ENCODE data around the gene MADD.

MADD gene

GRCh38 chr11:47342036-47342803 is 72.3 kb downstream of the MADD start:
- DNase-seq, result no peak

GRCh38 chr11:47342854-47343253 is 72.9 kb downstream of the MADD start:
- DNase-seq, result no peak

GRCh38 chr11:47345890-47346563 is 76.1 kb downstream of the MADD start:
- DNase-seq, result no peak

- DNase-seq, result no peak
These were observed 77.2 kb downstream of the MADD start for GRCh38 chr11:47347137-47347536.

- DNase-seq, result no peak
These were observed 78.3 kb downstream of the MADD start for GRCh38 chr11:47348131-47348802.

GRCh38 chr11:47348859-47349258 is 78.9 kb downstream of the MADD start:
- peak; percentile 55 for DNase-seq

- no peak for DNase-seq
These were observed 79.7 kb downstream of the MADD start for GRCh38 chr11:47349521-47350095.

- DNase-seq, result no peak
These were observed 80.4 kb downstream of the MADD start for GRCh38 chr11:47350315-47350714.

GRCh38 chr11:47351156-47352126 is 81.5 kb downstream of the MADD start:
- no peak for DNase-seq

- DNase-seq, result no peak
These were observed 82.6 kb downstream of the MADD start, which contains the start of gene MYBPC3 for GRCh38 chr11:47352556-47352955. MYBPC3 (minus strand) TSS chr11:47352702; CDS start chr11:47352647, 55 bp downstream.

- DNase-seq, result no peak
These were observed 84.2 kb downstream of the MADD start for GRCh38 chr11:47353978-47354774.

GRCh38 chr11:47354913-47355282 is 85.0 kb downstream of the MADD start:
- DNase-seq, result no peak

GRCh38 chr11:47355283-47356128 is 85.6 kb downstream of the MADD start:
- peak; percentile 97 for DNase-seq

GRCh38 chr11:47356129-47356997 is 86.4 kb downstream of the MADD start:
- no peak for DNase-seq

- no peak for DNase-seq
These were observed 87.0 kb downstream of the MADD start for GRCh38 chr11:47356998-47357329.

GRCh38 chr11:47357985-47358730 is 88.2 kb downstream of the MADD start:
- DNase-seq, result no peak

- DNase-seq, result no peak
These were observed 88.8 kb downstream of the MADD start for GRCh38 chr11:47358731-47359051.

GRCh38 chr11:47359162-47359561 is 89.2 kb downstream of the MADD start:
- no peak for DNase-seq

GRCh38 chr11:47359586-47359985 is 89.7 kb downstream of the MADD start:
- DNase-seq, result no peak
